Mesothelial cell of epicardium (in vitro differentiated cells): ENCODE results near the gene ERC2. TPM values are rescaled to one million over a fixed set of nuclear protein-coding genes. Genes with fewer than 3 reads are reported as not detected.

Source experiments
- DNase-seq, 2 experiments: peaks; one replicate each; pipeline ENCODE4 v3.0.0; 2021; ENCODE audit warnings: low spot score in 2 of 2; ENCODE audit not compliant: unreplicated experiment in 2 of 2
- H3K27ac Mint-ChIP-seq: 2 replicates; pipeline ENCODE4 v1.8.0; 2021; ENCODE audit warnings: mixed read lengths
- H3K27me3 Mint-ChIP-seq: 2 replicates; pipeline ENCODE4 v1.8.0; 2021; ENCODE audit warnings: low read depth, mixed read lengths
- H3K36me3 Mint-ChIP-seq: 2 replicates; pipeline ENCODE4 v1.8.0; 2021; ENCODE audit warnings: mixed read lengths
- H3K4me1 Mint-ChIP-seq: 2 replicates; pipeline ENCODE4 v1.8.0; 2021; ENCODE audit warnings: mixed read lengths
- H3K4me3 Mint-ChIP-seq: 2 replicates; pipeline ENCODE4 v1.8.0; 2021; ENCODE audit warnings: mild to moderate bottlenecking, moderate library complexity, mixed read lengths
- H3K9me3 Mint-ChIP-seq: 2 replicates; pipeline ENCODE4 v1.8.0; 2021; ENCODE audit warnings: mixed read lengths
- total RNA-seq: library from RNA; stranded (reverse); gene quantifications from 3 replicates; pipeline ENCODE4 v1.2.1, GENCODE V29; 2021
- TF ChIP-seq, protein P1 (sequence below): fragments of 200-600 bp; sonication (generic); IDR thresholded peaks from one replicate; pipeline ENCODE4 v1.5.0; 2021; ENCODE audit warnings: antibody characterized with exemption; ENCODE audit not compliant: unreplicated experiment

ERC2 gene
- total RNA-seq, 1 donor from 2014 or later: 15.6 TPM

- H3K36me3 Mint-ChIP-seq: no peaks in the 10 kb centered on the region
- TF ChIP-seq, protein P1, sequence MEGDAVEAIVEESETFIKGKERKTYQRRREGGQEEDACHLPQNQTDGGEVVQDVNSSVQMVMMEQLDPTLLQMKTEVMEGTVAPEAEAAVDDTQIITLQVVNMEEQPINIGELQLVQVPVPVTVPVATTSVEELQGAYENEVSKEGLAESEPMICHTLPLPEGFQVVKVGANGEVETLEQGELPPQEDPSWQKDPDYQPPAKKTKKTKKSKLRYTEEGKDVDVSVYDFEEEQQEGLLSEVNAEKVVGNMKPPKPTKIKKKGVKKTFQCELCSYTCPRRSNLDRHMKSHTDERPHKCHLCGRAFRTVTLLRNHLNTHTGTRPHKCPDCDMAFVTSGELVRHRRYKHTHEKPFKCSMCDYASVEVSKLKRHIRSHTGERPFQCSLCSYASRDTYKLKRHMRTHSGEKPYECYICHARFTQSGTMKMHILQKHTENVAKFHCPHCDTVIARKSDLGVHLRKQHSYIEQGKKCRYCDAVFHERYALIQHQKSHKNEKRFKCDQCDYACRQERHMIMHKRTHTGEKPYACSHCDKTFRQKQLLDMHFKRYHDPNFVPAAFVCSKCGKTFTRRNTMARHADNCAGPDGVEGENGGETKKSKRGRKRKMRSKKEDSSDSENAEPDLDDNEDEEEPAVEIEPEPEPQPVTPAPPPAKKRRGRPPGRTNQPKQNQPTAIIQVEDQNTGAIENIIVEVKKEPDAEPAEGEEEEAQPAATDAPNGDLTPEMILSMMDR: no peak
These were observed 584.2 kb downstream of the ERC2 start for GRCh38 chr3:55884066-55884465.

DNA sequence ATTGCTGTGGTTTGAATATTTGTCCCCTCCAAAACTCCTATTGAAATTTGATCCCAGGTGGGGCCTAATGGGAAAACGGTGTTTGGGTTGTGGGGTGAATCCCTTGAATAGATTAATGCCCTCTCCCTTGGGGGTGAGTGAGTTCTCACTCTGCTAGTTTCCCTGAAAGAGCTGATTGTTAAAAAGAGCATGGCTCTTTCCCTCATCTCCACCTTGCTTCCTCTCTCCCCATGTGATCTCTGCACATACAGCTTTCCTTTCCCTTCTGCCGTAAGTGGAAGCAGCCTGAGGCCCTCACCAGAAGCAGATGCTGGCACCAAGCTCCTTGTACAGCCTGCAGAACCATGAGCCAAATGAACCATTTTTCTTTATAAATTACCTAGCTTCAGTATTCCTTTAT is 586.3 kb downstream of the ERC2 start:
- TF ChIP-seq, protein P1: no peak
- Mint-ChIP-seq H3K27ac (no peak overlapping the region), H3K4me1 (peaks cover 33% of the 10 kb centered on the region), H3K9me3 (no peaks in the 10 kb centered on the region), H3K27me3 (no peaks in the 10 kb centered on the region), H3K4me3 (no peak overlapping the region), H3K36me3 (no peaks in the 10 kb centered on the region)
- no peak for DNase-seq

More at GRCh38 chr3:55884066-55884465, 584.2 kb downstream of the ERC2 start:
- Mint-ChIP-seq H3K4me1 (peaks cover 23% of the 10 kb centered on the region), H3K4me3 (no peak overlapping the region), H3K27me3 (no peaks in the 10 kb centered on the region), H3K9me3 (no peaks in the 10 kb centered on the region), H3K27ac (no peak overlapping the region)
- DNase-seq: no peak

DNA sequence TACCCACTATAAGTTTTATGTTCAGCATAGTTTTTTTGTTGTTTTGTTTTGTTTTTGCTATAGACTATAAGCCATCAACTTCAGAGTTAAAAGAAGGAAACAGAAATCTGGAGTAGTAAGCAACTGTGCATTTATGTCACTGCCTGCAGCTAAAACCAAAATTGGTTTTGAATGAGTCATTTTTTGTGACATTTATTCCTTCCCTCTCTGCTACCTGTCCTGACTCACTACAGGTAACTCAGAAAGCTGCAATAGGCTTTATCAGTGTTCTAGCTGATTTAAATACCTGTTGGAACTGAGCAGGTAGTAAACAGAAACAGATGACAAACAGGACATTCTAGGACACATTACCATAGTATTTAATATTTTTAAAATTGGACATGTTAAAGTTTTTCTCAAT is 587.9 kb downstream of the ERC2 start:
- TF ChIP-seq, protein P1: no peak
- Mint-ChIP-seq H3K9me3 (no peaks in the 10 kb centered on the region), H3K27me3 (no peaks in the 10 kb centered on the region), H3K4me3 (no peak overlapping the region), H3K36me3 (no peaks in the 10 kb centered on the region), H3K4me1 (peaks cover 38% of the 10 kb centered on the region), H3K27ac (no peak overlapping the region)
- no peak for DNase-seq

DNA sequence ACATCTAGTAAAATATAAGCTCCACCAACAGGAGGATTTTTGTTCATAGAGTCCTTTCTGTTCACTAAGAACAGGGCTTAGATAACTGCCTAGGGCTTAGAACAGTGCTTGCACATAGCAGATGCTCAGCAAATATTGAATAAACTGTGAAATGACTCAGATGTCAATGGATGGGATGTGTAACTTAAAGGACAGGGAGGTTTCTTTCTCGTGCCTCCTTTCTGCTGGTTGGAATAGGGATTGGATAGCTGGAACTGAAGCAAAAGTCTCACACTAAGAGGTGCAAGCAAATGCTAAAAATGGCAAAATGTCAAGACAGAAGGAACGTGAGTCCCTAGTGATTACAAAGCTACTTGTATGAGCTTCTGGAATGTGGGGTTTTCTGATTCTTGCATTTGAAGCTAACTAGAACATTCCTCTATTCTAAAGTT is 588.4 kb downstream of the ERC2 start:
- Mint-ChIP-seq H3K4me3 (no peak overlapping the region), H3K27ac (no peak overlapping the region), H3K27me3 (no peaks in the 10 kb centered on the region), H3K36me3 (no peaks in the 10 kb centered on the region), H3K4me1 (peaks cover 38% of the 10 kb centered on the region), H3K9me3 (no peaks in the 10 kb centered on the region)
- DNase-seq: no peak
- TF ChIP-seq, protein P1: no peak

DNA sequence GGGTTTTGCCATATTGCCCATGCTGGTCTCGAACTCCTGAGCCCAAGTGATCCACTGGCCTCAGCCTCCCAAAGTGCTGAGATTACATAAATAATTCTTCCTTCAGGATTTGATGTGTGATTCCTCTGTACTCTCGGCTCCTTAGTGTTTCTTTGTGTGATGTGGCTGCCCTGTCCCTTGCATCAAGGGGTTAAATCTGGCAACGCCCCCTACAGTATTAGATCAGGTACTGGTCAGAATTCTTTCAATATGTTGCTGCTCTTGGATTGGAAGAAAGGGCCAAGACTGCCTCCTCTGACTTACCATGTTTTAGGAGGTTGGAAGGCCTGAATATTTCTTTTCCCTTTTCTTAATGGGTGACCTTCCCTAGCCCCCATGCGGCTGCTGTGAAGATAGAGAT is 590.6 kb downstream of the ERC2 start:
- Mint-ChIP-seq H3K27ac (no peak overlapping the region), H3K4me1 (peaks cover 38% of the 10 kb centered on the region), H3K36me3 (no peaks in the 10 kb centered on the region), H3K4me3 (no peak overlapping the region), H3K27me3 (no peaks in the 10 kb centered on the region), H3K9me3 (no peaks in the 10 kb centered on the region)
- no peak for DNase-seq
- TF ChIP-seq, protein P1: no peak

DNA sequence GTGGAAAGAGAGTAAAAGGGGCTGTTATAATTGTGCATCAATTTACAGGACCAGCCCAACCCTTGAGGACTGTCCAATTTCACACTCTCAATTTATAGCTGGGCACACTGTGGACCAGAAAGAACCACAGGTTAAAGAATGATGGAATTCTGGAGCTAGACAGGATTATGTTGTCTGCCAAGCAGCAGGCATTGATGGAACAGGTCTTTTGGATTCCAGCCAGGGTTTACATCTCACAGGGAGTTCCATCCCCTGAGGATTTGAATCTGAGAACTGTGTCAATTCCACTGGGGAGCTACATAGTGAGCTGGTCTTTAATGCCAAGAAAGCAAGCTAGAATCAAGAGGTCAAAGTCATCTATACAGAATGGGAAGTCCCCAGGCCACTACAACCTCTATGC is 591.7 kb downstream of the ERC2 start:
- H3K27me3 Mint-ChIP-seq: no peaks in the 10 kb centered on the region
- TF ChIP-seq, protein P1: no peak
- no peak overlapping the region for H3K4me3 Mint-ChIP-seq
- H3K36me3 Mint-ChIP-seq: no peaks in the 10 kb centered on the region
- no peak for DNase-seq
- peaks cover 36% of the 10 kb centered on the region for H3K4me1 Mint-ChIP-seq
- no peak overlapping the region for H3K27ac Mint-ChIP-seq
- H3K9me3 Mint-ChIP-seq: no peaks in the 10 kb centered on the region
